OCI-LY1 (cell line): ENCODE measurements around the gene PBX1.

ENCODE experiments used
- H2AFZ ChIP-seq: fragments of 200-600 bp; sonication (generic), shearing (Covaris generic); 2 replicates; pipeline ENCODE4 v1.6.0; 2014; ENCODE audit warnings: antibody characterized with exemption, mild to moderate bottlenecking, low read length
- H3F3A ChIP-seq: fragments of 200-600 bp; sonication (generic), shearing (Covaris generic); 2 replicates; pipeline ENCODE4 v1.6.0; 2014; ENCODE audit warnings: mild to moderate bottlenecking, antibody characterized with exemption, low read length, moderate library complexity; ENCODE audit not compliant: insufficient read depth
- H3K27ac ChIP-seq: fragments of 200-600 bp; sonication (generic); 2 replicates; pipeline ENCODE4 v1.5.1; 2014; ENCODE audit warnings: low read length, mixed run types, mild to moderate bottlenecking, low read depth; ENCODE audit not compliant: poor library complexity, severe bottlenecking
- H3K27me3 ChIP-seq: fragments of 200-600 bp; sonication (generic); 2 replicates; pipeline ENCODE4 v1.6.0; 2014; ENCODE audit warnings: antibody characterized with exemption, mild to moderate bottlenecking, low read length, moderate library complexity; ENCODE audit not compliant: insufficient read depth
- H3K36me3 ChIP-seq: fragments of 200-600 bp; sonication (generic); 2 replicates; pipeline ENCODE4 v1.6.1; 2014; ENCODE audit warnings: mild to moderate bottlenecking, antibody characterized with exemption, low read length, moderate library complexity, mixed read lengths; ENCODE audit not compliant: insufficient read depth
- H3K4me1 ChIP-seq: fragments of 200-600 bp; sonication (generic); 2 replicates; pipeline ENCODE4 v1.5.1; 2014; ENCODE audit warnings: mild to moderate bottlenecking, low read length, moderate library complexity; ENCODE audit not compliant: insufficient read depth, severe bottlenecking
- H3K4me2 ChIP-seq: fragments of 200-600 bp; sonication (generic), shearing (Covaris generic); 2 replicates; pipeline ENCODE4 v1.6.1; 2014; ENCODE audit warnings: low read length
- H3K4me3 ChIP-seq: fragments of 200-600 bp; sonication (generic); 2 replicates; pipeline ENCODE4 v1.5.1; 2014; ENCODE audit warnings: low read length, low read depth, mild to moderate bottlenecking, mixed read lengths; ENCODE audit not compliant: poor library complexity, severe bottlenecking
- H3K79me2 ChIP-seq: fragments of 200-600 bp; shearing (Covaris generic); 2 replicates; pipeline ENCODE4 v1.6.1; 2016; ENCODE audit warnings: mixed run types, low read length, mixed read lengths; ENCODE audit not compliant: insufficient read depth
- H3K9ac ChIP-seq: fragments of 200-600 bp; sonication (generic), shearing (Covaris generic); 2 replicates; pipeline ENCODE4 v1.6.1; 2014; ENCODE audit warnings: mild to moderate bottlenecking, low read length, mixed read lengths
- H3K9me2 ChIP-seq: fragments of 200-600 bp; sonication (generic), shearing (Covaris generic); 2 replicates; pipeline ENCODE4 v1.6.1; 2014; ENCODE audit warnings: low read depth, mild to moderate bottlenecking, low read length, mixed read lengths
- H3K9me3 ChIP-seq: fragments of 200-600 bp; shearing (Covaris generic); 2 replicates; pipeline ENCODE4 v1.6.1; 2014; ENCODE audit warnings: low read length, mixed read lengths
- H4K20me1 ChIP-seq: fragments of 200-600 bp; sonication (generic), shearing (Covaris generic); 2 replicates; pipeline ENCODE4 v1.6.0; 2016; ENCODE audit warnings: mild to moderate bottlenecking, low read length; ENCODE audit not compliant: insufficient read depth
- CTCF ChIP-seq: fragments of 200-600 bp; sonication (generic), shearing (Covaris generic); IDR thresholded peaks from 2 replicates; pipeline ENCODE4 v1.5.1; 2017; ENCODE audit warnings: mild to moderate bottlenecking, antibody characterized with exemption, low read length, moderate library complexity, mixed read lengths
- EZH2 ChIP-seq: fragments of 200-600 bp; sonication (generic), shearing (Covaris generic); IDR thresholded peaks from 2 replicates; pipeline ENCODE4 v1.8.0; 2017; ENCODE audit warnings: borderline replicate concordance, mixed run types, mild to moderate bottlenecking, antibody characterized with exemption, low read length, moderate library complexity, mixed read lengths

PBX1 gene

GRCh38 chr1:164733734-164734133 is 174.8 kb downstream of the PBX1 start:
- Histone ChIP-seq H3K9me3 (no peaks in the 10 kb centered on the region), H3F3A (no peaks in the 10 kb centered on the region), H4K20me1 (no peaks in the 10 kb centered on the region), H3K79me2 (no peaks in the 10 kb centered on the region), H3K4me1 (no peaks in the 10 kb centered on the region), H3K9ac (no peak overlapping the region), H3K4me3 (no peak overlapping the region), H3K27me3 (no peaks in the 10 kb centered on the region), H3K36me3 (no peaks in the 10 kb centered on the region), H3K9me2 (no peaks in the 10 kb centered on the region), H3K27ac (no peak overlapping the region), H2AFZ (no peak overlapping the region), H3K4me2 (no peak overlapping the region)
- TF ChIP-seq CTCF (no peak), EZH2 (no peak)

- Histone ChIP-seq H3K79me2 (no peaks in the 10 kb centered on the region), H2AFZ (no peak overlapping the region), H3K4me1 (no peaks in the 10 kb centered on the region), H3K9me3 (no peaks in the 10 kb centered on the region), H3K4me2 (no peak overlapping the region), H3K27me3 (no peaks in the 10 kb centered on the region), H3K9ac (no peak overlapping the region), H3K36me3 (no peaks in the 10 kb centered on the region), H3K4me3 (no peak overlapping the region), H3K27ac (no peak overlapping the region), H4K20me1 (no peaks in the 10 kb centered on the region), H3K9me2 (no peaks in the 10 kb centered on the region), H3F3A (no peaks in the 10 kb centered on the region)
- TF ChIP-seq CTCF (no peak), EZH2 (no peak)
These were observed 176.5 kb downstream of the PBX1 start for GRCh38 chr1:164735315-164736052.

GRCh38 chr1:164736137-164736536 is 177.2 kb downstream of the PBX1 start:
- H3K36me3 ChIP-seq, result no peaks in the 10 kb centered on the region

More at GRCh38 chr1:164736137-164736536, 177.2 kb downstream of the PBX1 start:
- no peak overlapping the region for H3K27ac ChIP-seq
- H3F3A ChIP-seq, result no peaks in the 10 kb centered on the region
- no peaks in the 10 kb centered on the region for H3K4me1 ChIP-seq
- H3K27me3 ChIP-seq, result no peaks in the 10 kb centered on the region
- H3K4me3 ChIP-seq, result no peak overlapping the region
- H3K9me2 ChIP-seq, result no peaks in the 10 kb centered on the region
- H3K79me2 ChIP-seq, result no peaks in the 10 kb centered on the region
- no peak overlapping the region for H2AFZ ChIP-seq
- TF ChIP-seq CTCF, result no peak
- TF ChIP-seq EZH2, result no peak
- H4K20me1 ChIP-seq, result no peaks in the 10 kb centered on the region
- no peak overlapping the region for H3K4me2 ChIP-seq
- no peaks in the 10 kb centered on the region for H3K9me3 ChIP-seq
- H3K9ac ChIP-seq, result no peak overlapping the region
